NCI-H774 (cell line): ENCODE measurements around the gene DIS3L.
"Not testable (repeated sequence)": the region's sequence is repeated elsewhere in the genome, so short reads cannot be mapped to it uniquely, and the experiment has no call there.

ENCODE experiments used
- DNase-seq: peaks from one replicate; lab custom pipeline; 2025; lab: John Stamatoyannopoulos, UW

DIS3L gene

DNA sequence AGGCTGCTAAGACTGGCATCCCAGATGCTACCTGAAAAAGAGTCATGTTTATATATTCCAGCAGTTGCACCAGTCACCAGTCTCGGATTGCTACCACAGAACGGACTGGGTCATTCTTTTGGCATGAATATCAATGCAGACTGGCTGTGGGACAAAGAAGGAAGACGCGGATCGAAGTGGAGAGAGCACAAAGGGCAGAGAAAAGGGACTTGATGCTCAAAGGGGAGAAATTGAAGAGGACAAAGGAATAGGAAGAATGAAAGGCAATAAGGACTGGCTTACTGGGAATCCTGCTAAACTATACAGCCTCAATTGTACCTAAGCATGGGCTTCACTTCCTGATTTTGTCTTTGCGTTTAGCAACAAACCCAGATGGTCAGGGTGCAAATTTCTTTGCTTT lies 15.3 kb upstream of the DIS3L start:
- DNase-seq = no peak

DNA sequence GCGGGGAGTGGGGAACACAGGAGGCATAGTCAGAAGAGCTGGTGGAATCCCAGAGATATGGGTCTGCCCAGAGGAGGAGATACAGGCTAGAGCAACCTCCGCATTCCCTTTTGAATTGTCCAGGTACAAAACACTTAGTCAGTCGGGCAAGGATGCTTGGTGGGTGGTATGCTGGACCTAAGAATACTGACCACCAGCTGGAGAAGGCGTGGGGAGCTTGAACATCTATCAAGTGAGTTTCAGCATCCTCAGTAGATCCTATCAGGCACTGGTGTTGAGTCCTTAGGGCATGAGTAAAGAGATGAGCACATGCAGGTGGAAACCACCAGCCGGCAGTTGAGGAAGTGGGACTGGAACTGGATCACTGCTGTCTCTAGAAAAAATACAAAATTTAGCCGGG lies 14.7 kb upstream of the DIS3L start:
- no peak for DNase-seq

- no peak for DNase-seq
Measured at GRCh38 chr15:66284271-66284670, 9.1 kb upstream of the DIS3L start.

DNA sequence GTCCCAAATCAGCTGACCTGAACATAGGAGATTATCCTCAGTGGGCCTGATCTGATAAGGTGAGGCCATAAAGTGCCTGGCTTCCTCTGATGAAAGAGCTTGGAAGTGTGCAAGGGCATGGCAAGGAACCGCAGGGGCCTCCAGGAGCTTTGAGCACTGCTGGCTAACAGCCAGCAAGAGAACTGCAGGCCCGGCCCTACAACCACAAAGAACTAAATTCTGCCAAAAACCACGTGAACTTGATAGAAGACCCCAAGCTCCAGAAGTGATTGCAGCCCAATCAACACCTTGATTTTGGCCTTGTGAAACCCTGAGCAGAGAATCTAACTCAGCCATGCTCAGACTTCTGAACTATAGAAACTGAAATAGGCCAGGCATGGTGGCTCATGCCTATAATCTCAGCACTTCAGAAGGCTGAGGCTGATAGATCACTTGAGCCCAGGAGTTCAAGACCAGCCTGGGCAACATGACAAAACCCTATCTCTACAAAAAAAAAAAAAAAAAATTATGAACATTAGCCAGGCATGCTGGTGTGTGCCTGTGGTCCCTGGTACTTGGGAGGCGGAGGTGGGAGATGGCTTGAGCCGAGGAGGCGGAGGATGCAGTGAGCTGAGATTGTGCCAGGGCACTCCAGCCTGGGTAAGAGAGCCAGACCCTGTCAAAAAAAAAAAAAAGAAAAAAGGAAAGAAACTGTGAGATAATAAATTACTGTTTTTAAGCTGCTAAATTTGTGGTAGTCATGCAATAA lies 7.7 kb upstream of the DIS3L start:
- no peak for DNase-seq

- no peak for DNase-seq
Measured at GRCh38 chr15:66287461-66288057, 5.8 kb upstream of the DIS3L start.

GRCh38 chr15:66288093-66288492 lies 5.3 kb upstream of the DIS3L start:
- DNase-seq = no peak

- no peak for DNase-seq
Measured at GRCh38 chr15:66288551-66289185, 4.7 kb upstream of the DIS3L start.

- DNase-seq = no peak
Measured at GRCh38 chr15:66290007-66290406, 3.4 kb upstream of the DIS3L start.

DNA sequence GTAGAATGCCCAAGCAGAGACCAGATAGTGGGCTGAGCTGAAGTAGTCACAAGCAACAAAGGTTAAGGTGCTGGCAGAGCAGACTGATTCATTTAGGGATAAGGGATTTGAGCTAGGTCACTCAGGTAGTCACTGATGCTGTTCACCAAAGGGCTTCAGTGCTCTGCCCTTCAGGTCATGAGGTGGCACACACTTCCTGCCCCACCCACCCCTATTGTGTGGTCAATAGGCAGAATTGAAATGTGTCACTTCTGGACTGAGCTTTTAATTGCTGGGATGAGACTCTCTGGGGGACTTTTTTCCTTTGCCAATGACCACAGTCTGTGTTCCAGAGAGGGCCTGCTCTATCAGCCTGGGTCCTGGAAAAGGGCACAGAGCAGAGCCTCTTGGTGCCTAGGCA lies 2.9 kb upstream of the DIS3L start:
- DNase-seq = no peak

GRCh38 chr15:66291816-66292570 lies 1.4 kb upstream of the DIS3L start:
- DNase-seq = no peak

- DNase-seq = no peak
Measured at GRCh38 chr15:66292571-66293418, 573 bp upstream of the DIS3L start.

DNA sequence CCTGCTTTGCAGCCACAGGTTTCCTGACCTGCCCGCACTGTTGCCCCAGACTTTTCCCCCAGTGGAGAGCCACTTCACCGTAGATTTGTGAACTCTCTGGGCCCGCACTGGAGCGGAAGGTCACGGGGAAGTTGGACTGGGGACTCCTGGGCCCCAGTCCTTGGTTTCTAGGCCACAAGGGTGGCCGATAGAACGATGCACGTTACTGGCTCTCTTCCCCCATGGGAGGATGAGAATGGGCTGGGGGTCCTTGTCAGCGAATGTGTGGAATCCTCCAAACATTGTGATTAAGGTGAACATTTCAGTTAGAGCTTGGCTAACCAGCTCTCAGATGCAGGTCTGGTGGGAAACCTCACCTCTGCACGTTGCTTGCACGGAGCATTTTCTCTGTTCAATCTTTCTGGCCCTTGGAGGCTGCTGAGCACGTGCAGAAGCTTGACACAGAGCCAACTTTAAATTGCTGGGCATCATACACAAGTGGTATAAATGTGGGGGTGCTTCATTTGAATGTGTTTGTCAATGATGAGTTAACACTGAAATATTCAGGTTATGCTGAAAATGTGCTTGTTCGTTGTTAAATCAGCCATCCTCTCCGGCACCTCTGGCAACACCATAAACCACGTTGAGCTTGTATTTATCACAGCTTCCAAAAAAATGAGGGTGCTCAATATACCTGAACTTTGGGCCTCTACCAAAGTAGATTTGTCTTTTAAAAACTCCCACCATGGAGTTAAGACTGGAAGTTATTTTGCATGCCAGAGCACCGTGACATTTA lies 976 bp downstream of the DIS3L start:
- peak; percentile 39 for DNase-seq

DNA sequence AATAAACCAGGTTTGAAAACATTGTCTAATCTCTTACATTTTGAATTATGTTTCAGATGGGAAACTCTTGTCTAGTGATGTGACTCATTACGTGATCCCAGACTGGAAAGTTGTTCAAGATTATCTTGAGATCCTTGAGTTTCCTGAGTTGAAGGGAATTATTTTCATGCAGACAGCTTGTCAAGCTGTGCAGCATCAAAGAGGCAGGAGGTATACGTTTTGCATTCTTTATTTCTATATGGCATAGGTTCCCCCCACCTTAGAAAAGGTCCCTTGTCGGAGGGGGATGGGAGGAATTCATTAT lies 1.5 kb downstream of the DIS3L start:
- no peak for DNase-seq

DNA sequence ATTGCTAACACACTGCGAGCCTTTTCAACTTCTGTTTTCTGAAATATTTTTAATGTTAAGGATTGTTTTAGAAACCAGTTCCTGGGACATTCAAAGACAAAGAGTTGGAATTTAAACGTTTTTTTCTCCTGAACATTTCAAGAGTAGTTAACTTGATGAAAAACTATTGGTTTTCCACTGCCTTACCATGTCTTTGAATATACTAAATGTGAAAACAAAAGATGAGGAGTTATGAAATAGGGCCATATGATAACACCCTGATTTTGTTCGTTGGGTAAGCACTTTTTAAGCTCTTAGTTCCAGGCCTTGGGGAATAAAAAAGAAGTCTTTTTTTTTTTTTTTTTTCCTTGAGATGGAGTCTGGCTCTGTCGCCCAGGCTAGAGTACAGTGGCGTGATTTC lies 2.8 kb downstream of the DIS3L start:
- DNase-seq = no peak

- DNase-seq = no peak
Measured at GRCh38 chr15:66298803-66299251, 5.5 kb downstream of the DIS3L start.

GRCh38 chr15:66302489-66303278 lies 9.3 kb downstream of the DIS3L start:
- no peak for DNase-seq

GRCh38 chr15:66304425-66304824 lies 11.1 kb downstream of the DIS3L start:
- DNase-seq = not testable (repeated sequence)

GRCh38 chr15:66306381-66306780 lies 13.0 kb downstream of the DIS3L start:
- DNase-seq = no peak

- DNase-seq = no peak
Measured at GRCh38 chr15:66308531-66308930, 15.2 kb downstream of the DIS3L start.

- DNase-seq = no peak
Measured at GRCh38 chr15:66309828-66310227, 16.5 kb downstream of the DIS3L start.
